ENCODE data around the gene TBC1D10A. TPM values are rescaled to one million over a fixed set of nuclear protein-coding genes. Genes with fewer than 3 reads are reported as not detected.

TBC1D10A gene
- total RNA-seq, 1 donor from 2014 or later: 5.8 TPM

- no peak for DNase-seq
- intact Hi-C loops (cut with micrococcal nuclease): no loop called here
- no peaks in the 10 kb centered on the region for H3K27me3 ChIP-seq (ENCODE audit: low read depth)
- no peak for TF ChIP-seq CTCF (IDR thresholded peaks at IDR 0.05; ENCODE audit: borderline replicate concordance)
- H3K4me3 ChIP-seq: no peak overlapping the region
- H3K4me1 ChIP-seq: no peaks in the 10 kb centered on the region
- H3K27ac ChIP-seq (replicated peaks): no peak overlapping the region
- H3K36me3 ChIP-seq: no peaks in the 10 kb centered on the region
- H3K9me3 ChIP-seq (replicated peaks): no peaks in the 10 kb centered on the region
Measured at GRCh38 chr22:30371321-30371720, 44.6 kb upstream of the TBC1D10A start.

GRCh38 chr22:30370641-30371230 lies 44.0 kb upstream of the TBC1D10A start:
- TF ChIP-seq CTCF (IDR thresholded peaks at IDR 0.05; ENCODE audit: borderline replicate concordance): no peak
- Histone ChIP-seq H3K4me1 (no peaks in the 10 kb centered on the region), H3K36me3 (no peaks in the 10 kb centered on the region), H3K27ac (replicated peaks) (no peak overlapping the region), H3K9me3 (replicated peaks) (no peaks in the 10 kb centered on the region), H3K27me3 (ENCODE audit: low read depth) (no peaks in the 10 kb centered on the region), H3K4me3 (no peak overlapping the region)
- intact Hi-C loops (cut with micrococcal nuclease): no loop called here
- no peak for DNase-seq

- Histone ChIP-seq H3K4me3 (no peak overlapping the region), H3K27ac (replicated peaks) (no peak overlapping the region), H3K9me3 (replicated peaks) (no peaks in the 10 kb centered on the region), H3K4me1 (no peaks in the 10 kb centered on the region), H3K27me3 (ENCODE audit: low read depth) (no peaks in the 10 kb centered on the region), H3K36me3 (no peaks in the 10 kb centered on the region)
- no peak for TF ChIP-seq CTCF (IDR thresholded peaks at IDR 0.05; ENCODE audit: borderline replicate concordance)
- intact Hi-C loops (cut with micrococcal nuclease): no loop called here
- no peak for DNase-seq
Measured at GRCh38 chr22:30368420-30368819, 41.7 kb upstream of the TBC1D10A start.

GRCh38 chr22:30365891-30366290 lies 39.1 kb upstream of the TBC1D10A start:
- H3K27me3 ChIP-seq (ENCODE audit: low read depth): no peaks in the 10 kb centered on the region
- TF ChIP-seq CTCF (IDR thresholded peaks at IDR 0.05; ENCODE audit: borderline replicate concordance): no peak

GRCh38 chr22:30362651-30363281 lies 36.0 kb upstream of the TBC1D10A start:
- DNase-seq: no peak
- intact Hi-C loops (cut with micrococcal nuclease): no loop called here
- Histone ChIP-seq H3K36me3 (no peaks in the 10 kb centered on the region), H3K4me3 (no peak overlapping the region), H3K27me3 (ENCODE audit: low read depth) (no peaks in the 10 kb centered on the region), H3K9me3 (replicated peaks) (no peaks in the 10 kb centered on the region), H3K4me1 (no peaks in the 10 kb centered on the region), H3K27ac (replicated peaks) (no peak overlapping the region)
- TF ChIP-seq CTCF (IDR thresholded peaks at IDR 0.05; ENCODE audit: borderline replicate concordance): no peak

More at GRCh38 chr22:30365891-30366290, 39.1 kb upstream of the TBC1D10A start:
- intact Hi-C loops (cut with micrococcal nuclease): no loop called here
- Histone ChIP-seq H3K27ac (replicated peaks) (no peak overlapping the region), H3K9me3 (replicated peaks) (no peaks in the 10 kb centered on the region), H3K36me3 (no peaks in the 10 kb centered on the region), H3K4me3 (no peak overlapping the region), H3K4me1 (no peaks in the 10 kb centered on the region)
- no peak for DNase-seq
